HL-60 (cell line): Measurements from ENCODE around the gene CLVS2.

Experiments
- CTCF ChIP-seq: IDR thresholded peaks from one replicate; pipeline ENCODE4 v1.5.1; 2011; ENCODE audit warnings: low read length, control low read depth, inconsistent platforms; ENCODE audit not compliant: insufficient read depth
- POLR2AphosphoS5 ChIP-seq: IDR thresholded peaks from 2 replicates; pipeline ENCODE4 v1.6.1; 2012; ENCODE audit warnings: low read depth
- REST ChIP-seq: IDR thresholded peaks from 2 replicates; pipeline ENCODE4 v1.6.1; 2012; ENCODE audit warnings: low read depth; ENCODE audit not compliant: insufficient replicate concordance

GRCh38 chr6:122997541-122998150 lies 1.6 kb downstream of the CLVS2 start:
- TF ChIP-seq CTCF: no peak
- no peak for TF ChIP-seq POLR2AphosphoS5
- TF ChIP-seq REST: no peak
